A549 (cell line): ENCODE data around the gene MSMB. TPM values are rescaled to one million over a fixed set of nuclear protein-coding genes. Genes with fewer than 3 reads are reported as not detected.
"Not testable (repeated sequence)": the region's sequence is repeated elsewhere in the genome, so short reads cannot be mapped to it uniquely, and the experiment has no call there.

Source experiments
- ATAC-seq, 2 experiments: fragments of 200-7000 bp in 1 of 2; fragments of >200 bp in 1 of 2; cut with Nextera tagmentation in 1 of 2; cut with Tn5 transposase in 1 of 2; 3 replicates each; pipeline versions ENCODE4 v1.8.0 to v1.9.1; 2018 to 2020; ENCODE audit warnings: mild to moderate bottlenecking in 1 of 2, moderate library complexity in 1 of 2
- CTCF ChIA-PET: fragments of 300-600 bp; sonication (Branson Sonifier 250); formaldehyde crosslinking; extraction: SDS; loops from one replicate; lab custom pipeline; 2021; ENCODE audit warnings: antibody characterized with exemption, inconsistent platforms; lab: Yijun Ruan, JAX
- POLR2A ChIA-PET: fragments of 350-600 bp; formaldehyde crosslinking; extraction: SDS; loops from one replicate; lab custom pipeline; 2021; ENCODE audit warnings: antibody characterized with exemption, inconsistent platforms; lab: Yijun Ruan, JAX
- DNase-seq, 2 experiments: peaks; one replicate each; pipeline versions ENCODE4 v3.0.0 to v3.0.0-alpha.2; 2011 to 2016; ENCODE audit warnings: low read depth in 1 of 2, low spot score in 1 of 2
- FAIRE-seq: peaks from 2 replicates; lab custom pipeline; 2011; peaks lifted over from hg19 to GRCh38; lab: Jason Lieb, UNC
- H3K27ac ChIP-seq, 2 experiments: fragments of >200 bp; sonication (Bioruptor Twin); formaldehyde crosslinking; 3 replicates each; pipeline ENCODE4 v1.5.1; 2016 to 2017
- H3K4me1 ChIP-seq: fragments of >200 bp; sonication (Bioruptor Twin); formaldehyde crosslinking; 3 replicates; pipeline ENCODE4 v1.6.1; 2016
- H3K4me2 ChIP-seq: fragments of >200 bp; sonication (Bioruptor Twin); formaldehyde crosslinking; 3 replicates; pipeline ENCODE4 v1.6.1; 2016
- H3K4me3 ChIP-seq: fragments of >200 bp; sonication (Bioruptor Twin); formaldehyde crosslinking; 3 replicates; pipeline ENCODE4 v1.5.1; 2016
- H3K9me3 ChIP-seq: fragments of >200 bp; sonication (Bioruptor Twin); formaldehyde crosslinking; 3 replicates; pipeline ENCODE4 v1.6.1; 2016
- BHLHE40 ChIP-seq: IDR thresholded peaks from 2 replicates; pipeline ENCODE4 v1.6.1; 2012; ENCODE audit warnings: low read depth, low read length, inconsistent platforms
- CTCF ChIP-seq: fragments of >200 bp; sonication (Bioruptor Twin); formaldehyde crosslinking; IDR thresholded peaks from 3 replicates; pipeline ENCODE4 v1.5.1; 2016
- EHF ChIP-seq: fragments of 250-450 bp; sonication (Bioruptor Pico); IDR thresholded peaks from 2 replicates; pipeline ENCODE4 v1.5.0; 2020; ENCODE audit warnings: mild to moderate bottlenecking
- ELK1 ChIP-seq: fragments of 150-350 bp; IDR thresholded peaks from 2 replicates; pipeline ENCODE4 v1.6.1; 2014; ENCODE audit warnings: low read depth, mild to moderate bottlenecking, low read length
- EP300 ChIP-seq, 2 experiments: fragments of >200 bp; sonication (Bioruptor Twin); formaldehyde crosslinking; IDR thresholded peaks; 2 replicates in 1 of 2; 3 replicates in 1 of 2; pipeline ENCODE4 v1.6.1; 2016 to 2017
- FOXS1 ChIP-seq: fragments of 250-450 bp; sonication (Bioruptor Pico); IDR thresholded peaks from 2 replicates; pipeline ENCODE4 v1.5.0; 2020; ENCODE audit warnings: mild to moderate bottlenecking, moderate library complexity
- GATA3 ChIP-seq: IDR thresholded peaks from 2 replicates; pipeline ENCODE4 v1.6.1; 2012; ENCODE audit warnings: borderline replicate concordance
- HDAC2 ChIP-seq: fragments of 200-600 bp; sonication (generic); IDR thresholded peaks from 2 replicates; pipeline ENCODE4 v1.6.1; 2016
- HMGXB4 ChIP-seq: fragments of 250-450 bp; sonication (Bioruptor Pico); IDR thresholded peaks from 2 replicates; pipeline ENCODE4 v1.5.0; 2021; ENCODE audit warnings: mild to moderate bottlenecking, moderate library complexity, borderline replicate concordance
- HOXB13 ChIP-seq: fragments of 250-450 bp; sonication (Bioruptor Pico); IDR thresholded peaks from 2 replicates; pipeline ENCODE4 v1.5.0; 2020; ENCODE audit warnings: low read depth, mild to moderate bottlenecking, moderate library complexity
- HOXB5 ChIP-seq: fragments of 250-450 bp; sonication (Bioruptor Pico); IDR thresholded peaks from 2 replicates; pipeline ENCODE4 v1.5.0; 2020; ENCODE audit warnings: mild to moderate bottlenecking, moderate library complexity
- JUNB ChIP-seq: fragments of >200 bp; sonication (Bioruptor Twin); formaldehyde crosslinking; IDR thresholded peaks from 2 replicates; pipeline ENCODE4 v1.6.1; 2016
- KDM5A ChIP-seq: fragments of 200-600 bp; sonication (generic); IDR thresholded peaks from 2 replicates; pipeline ENCODE4 v1.6.1; 2016; ENCODE audit warnings: antibody characterized with exemption, mild to moderate bottlenecking
- RAD21 ChIP-seq, 2 experiments: fragments of >200 bp in 1 of 2; sonication (Bioruptor Twin) in 1 of 2; formaldehyde crosslinking in 1 of 2; IDR thresholded peaks in 1 of 2; conservative IDR thresholded peaks in 1 of 2; 2 replicates in 1 of 2; 3 replicates in 1 of 2; pipeline ENCODE4 v1.6.1; 2012 to 2018; ENCODE audit warnings: inconsistent platforms in 1 of 2
- RARB ChIP-seq: fragments of 250-450 bp; sonication (Bioruptor Pico); IDR thresholded peaks from 2 replicates; pipeline ENCODE4 v1.8.0; 2021; ENCODE audit warnings: mild to moderate bottlenecking, moderate library complexity
- RCOR1 ChIP-seq: fragments of 150-350 bp; IDR thresholded peaks from 2 replicates; pipeline ENCODE4 v1.6.1; 2014; ENCODE audit warnings: antibody characterized with exemption, low read length, low read depth
- SMC3 ChIP-seq: fragments of >200 bp; sonication (Bioruptor Twin); formaldehyde crosslinking; IDR thresholded peaks from 3 replicates; pipeline ENCODE4 v1.6.1; 2018; ENCODE audit warnings: inconsistent platforms
- ZSCAN20 ChIP-seq: fragments of 250-450 bp; sonication (Bioruptor Pico); IDR thresholded peaks from 2 replicates; pipeline ENCODE4 v1.8.0; 2022; ENCODE audit warnings: mild to moderate bottlenecking, moderate library complexity
- WGBS: methylation state at CpG from one replicate; pipeline ENCODE4 v1.1.6; 2017; ENCODE audit errors: missing lambda C conversion rate; 5-methylcytosine and 5-hydroxymethylcytosine counted together
- polyA plus RNA-seq, 4 experiments: library from polyadenylated mRNA; depleted of rRNA in 3 of 4; stranded (reverse); fragments of >200 nt; fragmentation: RNase III in 1 of 4; extraction: RNeasy Plus Mini Kit Qiagen cat#74134 plus additional on column Dnase treatment in 1 of 4; gene quantifications; 2 replicates in 3 of 4; 3 replicates in 1 of 4; pipeline ENCODE4 v1.2.3, GENCODE V29; 2011 to 2017
- TF ChIP-seq, protein P1 (sequence below): fragments of 200-600 bp; sonication (generic); IDR thresholded peaks from 2 replicates; pipeline ENCODE4 v1.6.1; 2016; ENCODE audit warnings: antibody characterized with exemption, mild to moderate bottlenecking, moderate library complexity
- TF ChIP-seq, protein P2 (sequence below): IDR thresholded peaks from 2 replicates; pipeline ENCODE4 v1.6.1; 2012

The MSMB gene
- polyA plus RNA-seq, 2 of the 4 experiments (the other 2 are of a cell fraction), result 0.26 TPM; not detected in 1

- no peak overlapping the region for H3K4me2 ChIP-seq
- H3K4me3 ChIP-seq, result no peak overlapping the region
- POLR2A ChIA-PET, result no interaction called here
- CTCF ChIA-PET, result no interaction called here
- WGBS, result 69% methylated on average over 4 of the region's 4 CpGs
- DNase-seq, result no peak
- H3K27ac ChIP-seq, result no peak overlapping the region
- peaks cover 20% of the 10 kb centered on the region for H3K4me1 ChIP-seq
- ATAC-seq, result no peak
- TF ChIP-seq GATA3 (no peak), BHLHE40 (no peak), HOXB13 (no peak)
- H3K9me3 ChIP-seq, result no peaks in the 10 kb centered on the region
- FAIRE-seq, result no peak
Observed at GRCh38 chr10:46005383-46005782, 40.7 kb downstream of the MSMB start.

- no peak overlapping the region for H3K27ac ChIP-seq
- no peak for DNase-seq
- no peak overlapping the region for H3K4me2 ChIP-seq
- WGBS, result 96% methylated on average over 2 of the region's 2 CpGs
- no peaks in the 10 kb centered on the region for H3K9me3 ChIP-seq
- no peak overlapping the region for H3K4me3 ChIP-seq
- peaks cover 20% of the 10 kb centered on the region for H3K4me1 ChIP-seq
- ChIA-PET CTCF (no interaction called here), POLR2A (no interaction called here)
- no peak for FAIRE-seq
- TF ChIP-seq RAD21 (conservative IDR thresholded peaks at IDR 0.05 in 1 of 2, IDR thresholded peaks at IDR 0.05 in 1 of 2), result no peak
- TF ChIP-seq FOXS1 (CRISPR knock-in tag), result no peak
- no peak for ATAC-seq
Observed at GRCh38 chr10:46004963-46005362, 41.1 kb downstream of the MSMB start.

DNA sequence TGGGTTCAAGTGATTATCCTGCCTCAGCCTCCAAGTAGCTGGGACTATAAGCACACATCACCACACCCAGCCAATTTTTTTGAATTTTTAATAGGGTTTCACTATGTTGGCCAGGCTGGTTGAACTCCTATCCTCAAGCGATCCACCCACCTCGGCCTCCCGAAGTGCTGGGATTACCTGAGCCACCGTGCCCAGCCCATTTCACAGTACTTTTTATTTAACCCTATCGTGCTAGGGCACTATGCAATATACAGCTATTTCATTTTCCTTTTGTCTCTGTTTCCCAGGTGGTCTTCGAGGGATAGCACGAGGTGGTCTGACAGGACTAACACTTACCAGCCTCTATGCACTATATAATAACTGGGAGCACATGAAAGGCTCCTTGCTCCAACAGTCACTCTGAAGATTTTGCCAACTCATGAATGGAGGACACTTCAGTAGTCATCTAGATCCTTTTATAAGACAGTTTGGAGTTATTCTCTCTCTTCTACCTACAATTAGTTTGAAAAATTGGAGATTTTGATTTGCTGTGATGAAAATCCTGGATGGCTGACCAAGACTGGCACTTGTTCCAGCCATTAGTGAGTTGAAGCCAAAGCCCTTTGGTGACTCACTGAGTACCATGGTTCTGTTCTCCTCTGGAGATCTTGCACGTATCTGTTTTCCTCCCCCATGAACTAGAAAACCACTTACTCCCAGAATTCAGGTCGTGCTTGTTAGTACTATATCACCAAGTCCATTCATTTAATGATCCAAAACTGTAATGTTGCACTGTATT is 43.0 kb downstream of the MSMB start:
- Histone ChIP-seq H3K9me3 (no peaks in the 10 kb centered on the region), H3K4me3 (no peak overlapping the region), H3K4me1 (peaks cover 20% of the 10 kb centered on the region), H3K27ac (no peak overlapping the region), H3K4me2 (no peak overlapping the region)
- TF ChIP-seq RAD21 (conservative IDR thresholded peaks at IDR 0.05 in 1 of 2, IDR thresholded peaks at IDR 0.05 in 1 of 2) (no peak), EHF (no peak), RCOR1 (no peak), HMGXB4 (CRISPR knock-in tag) (no peak), FOXS1 (CRISPR knock-in tag) (no peak), HOXB5 (CRISPR knock-in tag) (no peak), KDM5A (no peak), ELK1 (no peak), JUNB (no peak), HOXB13 (no peak), HDAC2 (no peak), EP300 (IDR thresholded peaks at IDR 0.05) (no peak), SMC3 (no peak), RARB (CRISPR knock-in tag) (no peak), ZSCAN20 (no peak), CTCF (no peak)
- TF ChIP-seq, protein P1, sequence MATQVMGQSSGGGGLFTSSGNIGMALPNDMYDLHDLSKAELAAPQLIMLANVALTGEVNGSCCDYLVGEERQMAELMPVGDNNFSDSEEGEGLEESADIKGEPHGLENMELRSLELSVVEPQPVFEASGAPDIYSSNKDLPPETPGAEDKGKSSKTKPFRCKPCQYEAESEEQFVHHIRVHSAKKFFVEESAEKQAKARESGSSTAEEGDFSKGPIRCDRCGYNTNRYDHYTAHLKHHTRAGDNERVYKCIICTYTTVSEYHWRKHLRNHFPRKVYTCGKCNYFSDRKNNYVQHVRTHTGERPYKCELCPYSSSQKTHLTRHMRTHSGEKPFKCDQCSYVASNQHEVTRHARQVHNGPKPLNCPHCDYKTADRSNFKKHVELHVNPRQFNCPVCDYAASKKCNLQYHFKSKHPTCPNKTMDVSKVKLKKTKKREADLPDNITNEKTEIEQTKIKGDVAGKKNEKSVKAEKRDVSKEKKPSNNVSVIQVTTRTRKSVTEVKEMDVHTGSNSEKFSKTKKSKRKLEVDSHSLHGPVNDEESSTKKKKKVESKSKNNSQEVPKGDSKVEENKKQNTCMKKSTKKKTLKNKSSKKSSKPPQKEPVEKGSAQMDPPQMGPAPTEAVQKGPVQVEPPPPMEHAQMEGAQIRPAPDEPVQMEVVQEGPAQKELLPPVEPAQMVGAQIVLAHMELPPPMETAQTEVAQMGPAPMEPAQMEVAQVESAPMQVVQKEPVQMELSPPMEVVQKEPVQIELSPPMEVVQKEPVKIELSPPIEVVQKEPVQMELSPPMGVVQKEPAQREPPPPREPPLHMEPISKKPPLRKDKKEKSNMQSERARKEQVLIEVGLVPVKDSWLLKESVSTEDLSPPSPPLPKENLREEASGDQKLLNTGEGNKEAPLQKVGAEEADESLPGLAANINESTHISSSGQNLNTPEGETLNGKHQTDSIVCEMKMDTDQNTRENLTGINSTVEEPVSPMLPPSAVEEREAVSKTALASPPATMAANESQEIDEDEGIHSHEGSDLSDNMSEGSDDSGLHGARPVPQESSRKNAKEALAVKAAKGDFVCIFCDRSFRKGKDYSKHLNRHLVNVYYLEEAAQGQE, result no peak
- TF ChIP-seq, protein P2, sequence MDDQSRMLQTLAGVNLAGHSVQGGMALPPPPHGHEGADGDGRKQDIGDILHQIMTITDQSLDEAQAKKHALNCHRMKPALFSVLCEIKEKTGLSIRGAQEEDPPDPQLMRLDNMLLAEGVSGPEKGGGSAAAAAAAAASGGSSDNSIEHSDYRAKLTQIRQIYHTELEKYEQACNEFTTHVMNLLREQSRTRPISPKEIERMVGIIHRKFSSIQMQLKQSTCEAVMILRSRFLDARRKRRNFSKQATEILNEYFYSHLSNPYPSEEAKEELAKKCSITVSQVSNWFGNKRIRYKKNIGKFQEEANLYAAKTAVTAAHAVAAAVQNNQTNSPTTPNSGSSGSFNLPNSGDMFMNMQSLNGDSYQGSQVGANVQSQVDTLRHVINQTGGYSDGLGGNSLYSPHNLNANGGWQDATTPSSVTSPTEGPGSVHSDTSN, result no peak
- POLR2A ChIA-PET, result no interaction called here
- no peak for DNase-seq
- CTCF ChIA-PET, result no interaction called here
- 86% methylated on average over 9 of the region's 9 CpGs for WGBS
- ATAC-seq, result no peak
- no peak for FAIRE-seq

DNA sequence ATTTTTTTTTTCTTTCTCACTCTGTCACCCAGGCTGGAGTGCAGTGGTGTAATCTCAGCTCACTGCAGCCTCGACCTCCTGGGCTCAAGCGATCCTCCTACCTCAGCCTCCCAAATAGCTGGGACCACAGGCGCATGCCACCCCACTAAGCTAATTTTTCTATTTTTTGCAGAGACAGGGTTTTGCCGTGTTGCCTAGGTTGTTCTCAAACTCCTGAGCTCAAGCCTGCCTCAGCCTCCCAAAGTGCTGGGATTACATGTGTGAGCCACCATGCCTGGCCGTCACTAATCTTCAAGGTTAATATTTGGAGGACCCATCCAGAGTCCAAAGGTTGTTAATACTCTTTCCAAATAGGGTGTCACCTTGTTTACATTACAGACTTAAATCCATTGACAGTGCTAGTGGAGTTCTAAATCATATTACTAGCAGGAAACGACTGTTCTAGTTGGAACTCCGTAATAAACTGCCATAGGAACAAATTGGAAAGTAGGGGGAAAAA is 43.8 kb downstream of the MSMB start:
- H3K4me1 ChIP-seq, result peaks cover 20% of the 10 kb centered on the region
- H3K9me3 ChIP-seq, ATAC-seq, POLR2A ChIA-PET, FAIRE-seq, H3K4me2 ChIP-seq, H3K4me3 ChIP-seq, DNase-seq, H3K27ac ChIP-seq: not testable (repeated sequence)
- WGBS, result 85% methylated on average over 7 of the region's 7 CpGs
- CTCF ChIA-PET, result interaction anchor here (1.1 to 1.5 kb wide), 2 partner anchors 13 to 26 kb away, joined by 3 to 4 read pairs; no protein-coding TSS in a partner anchor
